GM19372 (cell line): Measurements from ENCODE around the gene ZNF608.

Experiments
- ATAC-seq: cut with Tn5 transposase; IDR thresholded peaks from one replicate; pipeline ENCODE4 v1.9.1; 2021; ENCODE audit warnings: mild to moderate bottlenecking, low read depth, moderate library complexity; ENCODE audit not compliant: unreplicated experiment

ZNF608 gene

DNA sequence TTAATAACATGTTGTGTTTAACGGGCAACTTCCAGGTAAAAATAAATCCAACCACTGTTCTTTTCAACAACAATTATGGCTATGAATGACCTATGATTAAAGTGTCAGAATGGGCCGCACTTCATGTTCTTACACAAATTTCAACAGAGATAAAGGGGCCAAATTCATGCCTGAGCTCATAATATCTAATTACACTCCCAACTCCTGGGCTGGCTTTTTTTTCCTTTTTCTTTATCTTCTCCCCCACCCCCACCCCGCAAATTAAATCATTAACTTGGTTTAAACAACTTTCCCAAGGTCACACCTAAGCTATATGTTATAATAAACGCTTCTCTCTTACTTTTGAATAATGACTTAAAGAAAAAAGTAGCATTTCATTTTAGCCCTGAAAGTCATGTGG is 25.8 kb downstream of the ZNF608 start:
- ATAC-seq: no peak

GRCh38 chr5:124719113-124719967 is 27.1 kb downstream of the ZNF608 start:
- ATAC-seq: no peak

- no peak for ATAC-seq
Observed at GRCh38 chr5:124718380-124718789, 28.1 kb downstream of the ZNF608 start.

GRCh38 chr5:124716169-124716568 is 30.3 kb downstream of the ZNF608 start:
- no peak for ATAC-seq

DNA sequence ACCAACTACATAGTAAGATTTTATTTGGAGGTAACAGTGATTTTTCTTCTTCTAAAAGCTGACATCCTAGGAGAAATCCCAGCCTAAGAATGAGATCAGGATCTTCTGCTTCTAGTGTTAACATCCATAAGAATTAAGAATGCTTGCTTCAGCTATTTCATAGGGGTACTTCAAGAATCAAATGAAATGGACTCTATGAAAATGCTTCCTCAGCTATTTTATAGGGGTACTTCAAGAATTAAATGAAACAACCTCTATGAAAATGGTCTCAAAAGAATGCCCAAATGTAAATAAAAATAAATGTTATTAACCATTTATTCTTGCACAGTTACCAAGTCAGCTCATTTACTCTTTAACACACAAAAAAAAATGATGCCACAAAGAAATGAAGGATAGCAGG is 31.5 kb downstream of the ZNF608 start:
- ATAC-seq: no peak

- ATAC-seq: no peak
Observed at GRCh38 chr5:124713595-124713994, 32.8 kb downstream of the ZNF608 start.

DNA sequence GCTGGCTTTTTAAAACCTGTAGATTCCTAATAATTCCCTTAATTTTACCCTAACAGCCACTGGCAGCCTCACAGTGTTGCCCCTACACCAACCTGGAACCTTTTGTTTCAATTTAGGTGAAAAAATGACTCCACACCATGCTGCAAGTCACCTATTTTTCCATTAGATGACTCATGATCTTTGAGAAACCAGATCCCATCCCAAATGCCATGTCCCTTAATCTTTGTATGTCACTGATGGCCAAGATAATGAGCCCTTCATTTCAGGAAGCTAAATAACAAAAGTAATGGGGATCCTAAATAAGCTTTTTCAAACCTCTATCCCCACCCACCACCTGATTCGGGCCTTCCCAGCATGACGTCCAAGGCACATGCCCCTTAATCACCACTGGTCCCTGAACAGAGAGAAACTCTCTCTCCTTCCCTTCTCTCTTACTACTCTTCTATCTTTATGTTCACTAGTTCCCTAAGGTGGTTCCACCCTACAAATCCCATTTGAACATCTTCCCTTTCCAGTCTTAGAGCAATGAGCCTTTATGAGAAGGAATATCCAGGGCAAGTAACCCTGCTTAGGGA is 33.6 kb downstream of the ZNF608 start:
- ATAC-seq: no peak

GRCh38 chr5:124708086-124708485 is 38.4 kb downstream of the ZNF608 start:
- no peak for ATAC-seq

- no peak for ATAC-seq
Observed at GRCh38 chr5:124707520-124707919, 38.9 kb downstream of the ZNF608 start.

DNA sequence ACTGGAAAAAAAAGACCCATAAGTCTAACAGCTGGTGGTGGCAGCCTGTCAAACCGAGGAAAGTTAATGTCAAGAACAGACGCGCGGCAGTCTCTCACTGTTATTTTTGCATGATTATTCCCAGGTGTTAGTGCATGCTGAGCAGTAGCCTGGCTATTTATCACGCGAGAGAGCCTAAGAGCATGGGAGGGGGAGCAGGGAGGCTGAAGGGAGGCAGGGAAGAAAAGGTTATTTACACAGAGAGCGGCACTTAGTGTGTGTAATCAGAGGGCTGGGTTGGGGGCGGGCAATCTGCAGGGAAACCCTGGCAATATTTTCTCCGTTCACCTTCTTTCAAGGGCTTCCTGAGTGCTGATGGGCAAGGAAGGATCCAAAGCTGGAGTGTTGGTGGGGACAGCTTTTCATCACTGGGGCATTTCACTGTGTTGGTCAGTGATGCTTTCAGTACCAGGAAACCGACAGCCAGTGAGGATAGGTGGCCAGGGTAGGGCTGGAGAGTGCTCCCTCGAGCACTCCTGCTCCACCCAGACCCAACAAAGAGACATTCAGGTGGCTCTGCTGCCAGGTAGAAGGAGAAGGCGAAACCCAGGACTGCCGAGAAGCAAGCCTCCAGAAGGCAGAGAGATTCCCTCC is 39.6 kb downstream of the ZNF608 start:
- ATAC-seq: no peak

- ATAC-seq: no peak
Observed at GRCh38 chr5:124706051-124706450, 40.4 kb downstream of the ZNF608 start.

DNA sequence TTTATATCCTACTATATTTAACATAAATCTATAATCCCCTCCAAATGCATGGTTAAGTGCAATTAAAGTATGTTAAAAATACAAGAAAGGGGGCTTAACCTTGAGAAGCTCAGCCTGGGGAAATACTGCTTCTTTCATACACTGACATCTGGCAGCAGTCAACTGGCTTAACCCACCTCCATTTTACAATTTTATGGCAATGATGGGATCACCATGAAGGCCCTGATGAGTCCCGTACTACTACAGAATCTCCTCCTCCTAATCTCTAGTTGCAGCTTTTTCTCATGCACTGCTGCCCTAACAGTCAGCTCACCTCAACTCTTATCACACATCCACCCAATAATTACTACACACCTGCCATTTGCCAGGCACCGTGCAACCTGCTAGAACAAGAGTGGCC is 40.9 kb downstream of the ZNF608 start:
- no peak for ATAC-seq

DNA sequence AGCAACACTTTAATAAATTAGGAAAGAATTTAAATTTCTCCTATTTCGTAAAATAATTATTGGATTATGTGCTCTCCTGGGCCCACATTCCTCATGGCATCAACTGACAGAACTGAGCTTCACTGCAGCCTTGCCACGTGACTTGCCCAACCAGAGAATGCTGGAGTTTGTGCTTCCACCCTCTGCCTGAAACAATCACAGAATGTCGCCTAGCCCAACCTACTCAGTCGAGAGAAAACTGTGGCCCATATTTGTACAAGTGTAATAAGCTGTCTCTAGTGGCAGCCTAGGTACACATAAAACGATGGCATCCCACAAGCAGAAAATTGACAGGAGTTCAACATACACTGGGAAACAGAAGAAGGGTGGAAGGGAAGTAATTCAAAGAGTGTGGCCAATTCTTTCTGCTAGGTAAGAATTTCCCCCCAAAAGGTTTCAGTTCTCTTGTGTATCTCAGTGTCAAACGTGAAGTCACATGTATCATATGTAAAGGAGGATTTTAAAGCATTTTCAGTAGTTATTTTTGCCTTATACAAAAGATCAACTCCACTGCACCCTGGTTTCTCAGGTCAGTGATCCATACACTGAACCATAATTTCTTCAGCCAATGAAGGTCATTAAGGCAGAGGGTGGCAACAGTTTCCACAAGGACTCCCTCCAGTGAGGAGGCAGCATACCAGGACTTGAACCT is 41.7 kb downstream of the ZNF608 start:
- peak; percentile 81 for ATAC-seq

DNA sequence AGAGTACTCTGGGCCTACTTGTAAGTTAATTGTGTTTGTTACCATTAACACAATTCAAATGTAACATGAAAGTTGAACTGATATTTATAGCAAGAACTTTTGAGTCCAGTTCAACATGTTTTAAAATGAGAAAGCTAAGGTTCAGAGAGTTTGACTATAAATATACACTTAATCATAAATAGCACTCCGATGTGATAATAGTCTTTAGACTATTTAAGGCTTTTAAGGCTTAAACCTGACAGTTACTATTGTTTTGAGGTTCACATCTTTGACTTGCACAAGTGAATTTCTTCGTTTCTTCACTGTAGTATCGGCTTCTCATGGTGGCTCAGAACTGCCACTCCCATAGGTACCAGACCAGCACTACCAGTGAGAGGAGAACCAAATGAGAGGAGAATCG is 42.4 kb downstream of the ZNF608 start:
- ATAC-seq: no peak

DNA sequence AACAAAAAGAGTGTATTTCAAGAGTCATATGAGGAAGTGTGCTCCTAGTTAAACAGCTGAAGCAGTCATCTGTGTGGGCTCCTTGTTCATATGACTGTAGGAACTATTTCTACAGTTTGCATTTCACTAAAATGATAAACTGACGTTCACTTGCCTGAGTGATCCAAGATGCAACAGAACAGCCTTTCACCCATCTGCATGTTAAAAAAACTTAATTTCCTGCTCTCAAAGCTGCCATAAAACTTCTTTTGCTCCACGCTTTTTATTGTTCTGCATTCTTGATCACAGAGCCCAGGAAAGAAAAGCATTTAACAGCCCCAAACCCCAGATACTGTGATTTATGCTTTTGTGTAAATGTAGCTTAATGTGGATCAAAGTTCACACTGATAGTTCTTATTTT is 43.9 kb downstream of the ZNF608 start:
- ATAC-seq: no peak

DNA sequence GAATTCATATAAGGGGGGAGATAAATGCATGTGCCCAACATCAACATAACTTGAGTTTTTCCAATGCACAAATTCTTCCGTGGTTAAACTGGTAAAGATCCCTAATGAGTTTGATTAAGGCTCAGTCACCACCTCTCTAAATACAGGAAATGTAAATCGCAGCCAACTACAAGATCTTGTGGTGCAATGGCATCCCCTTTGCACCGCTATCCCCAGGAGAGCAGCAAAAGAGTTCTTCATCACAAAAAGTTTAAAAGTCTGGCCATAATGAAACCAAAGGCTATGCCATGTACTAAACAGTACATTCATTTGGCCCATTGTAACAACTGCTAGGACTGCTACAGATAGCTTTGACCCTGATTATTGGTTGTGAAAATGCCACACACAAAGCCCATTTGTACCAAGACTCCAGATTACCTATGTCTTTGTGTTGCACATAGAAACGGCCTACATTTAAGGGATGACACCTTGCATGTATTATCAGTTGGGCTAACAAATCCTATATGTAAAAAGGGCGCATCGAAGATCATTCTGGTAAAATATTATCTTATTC is 44.5 kb downstream of the ZNF608 start:
- ATAC-seq: no peak

DNA sequence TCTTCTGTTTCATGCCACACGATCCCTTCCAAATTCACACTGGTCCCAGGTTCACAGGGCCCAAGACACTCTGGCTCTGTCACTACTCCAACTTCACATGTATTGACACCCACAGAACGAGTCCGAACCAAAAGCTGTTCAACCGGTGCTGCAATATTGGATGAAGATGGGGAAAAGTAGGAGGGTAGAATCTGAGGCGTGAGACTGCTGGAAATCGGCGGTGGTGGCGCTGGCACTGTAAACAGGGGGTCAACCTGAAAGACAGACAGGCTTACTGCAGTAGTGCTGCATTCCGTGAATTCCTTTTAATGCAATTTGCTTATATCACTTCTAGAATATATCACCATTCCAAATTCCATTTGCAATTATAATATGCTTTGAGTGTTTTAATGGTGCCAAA is 45.4 kb downstream of the ZNF608 start:
- ATAC-seq: no peak

GRCh38 chr5:124700333-124700732 is 46.1 kb downstream of the ZNF608 start:
- ATAC-seq: no peak

DNA sequence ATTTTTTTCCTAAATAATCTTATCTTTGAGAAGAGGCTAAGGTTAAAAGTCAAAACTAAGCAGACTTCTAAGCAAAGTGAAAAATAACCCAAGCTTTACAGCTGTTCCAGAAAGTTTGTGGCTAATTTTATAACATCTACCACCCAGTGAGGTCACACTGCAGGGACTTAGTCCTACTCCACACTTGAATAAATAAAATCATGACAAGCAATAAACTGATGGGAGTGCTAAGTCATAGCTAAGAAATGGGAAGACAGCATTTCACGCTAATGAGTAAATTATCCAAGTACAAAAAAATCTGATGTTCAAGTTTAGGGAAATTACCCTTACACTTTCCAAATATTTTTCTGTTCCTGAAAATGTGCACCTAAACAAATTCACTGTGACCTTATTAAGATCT is 47.7 kb downstream of the ZNF608 start:
- no peak for ATAC-seq

GRCh38 chr5:124697933-124698591 is 48.4 kb downstream of the ZNF608 start:
- ATAC-seq: no peak
